ENCODE measurements around the gene TMEM119. TPM values are rescaled to one million over a fixed set of nuclear protein-coding genes. Genes with fewer than 3 reads are reported as not detected.
A peak's percentile ranks its signal among the peaks of the same experiment; 100 is the strongest.

The TMEM119 gene
- total RNA-seq, 3 donors from 2014 or later: 0.08 to 0.54 TPM; not detected in 1

- peaks cover 46% of the 10 kb centered on the region for H3K4me1 Mint-ChIP-seq (ENCODE audit: low read depth)
Measured at GRCh38 chr12:108614041-108614440, 16.2 kb upstream of the TMEM119 start.

GRCh38 chr12:108613548-108613947 is 15.7 kb upstream of the TMEM119 start:
- H3K4me1 Mint-ChIP-seq (ENCODE audit: low read depth): peaks cover 42% of the 10 kb centered on the region
- DNase-seq (no peak), ATAC-seq (no peak)
- no peaks in the 10 kb centered on the region for H3K27me3 Mint-ChIP-seq (ENCODE audit: low read depth)
- no peaks in the 10 kb centered on the region for H3K36me3 Mint-ChIP-seq (ENCODE audit: insufficient read depth)
- H3K4me3 Mint-ChIP-seq: no peak overlapping the region
- H3K9me3 Mint-ChIP-seq: peaks cover 8% of the 10 kb centered on the region

More at GRCh38 chr12:108614041-108614440, 16.2 kb upstream of the TMEM119 start:
- DNase-seq (no peak), ATAC-seq (no peak)
- Mint-ChIP-seq H3K9me3 (peaks cover 8% of the 10 kb centered on the region), H3K36me3 (ENCODE audit: insufficient read depth) (no peaks in the 10 kb centered on the region), H3K4me3 (no peak overlapping the region), H3K27me3 (ENCODE audit: low read depth) (no peaks in the 10 kb centered on the region)

GRCh38 chr12:108612788-108613282 is 15.0 kb upstream of the TMEM119 start:
- no peak overlapping the region for H3K4me3 Mint-ChIP-seq

GRCh38 chr12:108611884-108612415 is 14.1 kb upstream of the TMEM119 start:
- Mint-ChIP-seq H3K4me1 (ENCODE audit: low read depth) (peaks cover 27% of the 10 kb centered on the region), H3K27me3 (ENCODE audit: low read depth) (no peaks in the 10 kb centered on the region), H3K4me3 (no peak overlapping the region), H3K9me3 (peaks cover 8% of the 10 kb centered on the region), H3K36me3 (ENCODE audit: insufficient read depth) (no peaks in the 10 kb centered on the region)
- peak; percentile 63 for DNase-seq
- ATAC-seq: peak; percentile 39 to 47

More at GRCh38 chr12:108612788-108613282, 15.0 kb upstream of the TMEM119 start:
- Mint-ChIP-seq H3K4me1 (ENCODE audit: low read depth) (peaks cover 35% of the 10 kb centered on the region), H3K27me3 (ENCODE audit: low read depth) (no peaks in the 10 kb centered on the region), H3K36me3 (ENCODE audit: insufficient read depth) (no peaks in the 10 kb centered on the region), H3K9me3 (peaks cover 8% of the 10 kb centered on the region)
- ATAC-seq: no peak
- DNase-seq: no peak

- DNase-seq (no peak), ATAC-seq (no peak)
- peaks cover 18% of the 10 kb centered on the region for H3K4me1 Mint-ChIP-seq (ENCODE audit: low read depth)
Measured at GRCh38 chr12:108610856-108611605, 13.1 kb upstream of the TMEM119 start.

GRCh38 chr12:108610336-108610815 is 12.5 kb upstream of the TMEM119 start:
- no peak for ATAC-seq
- Mint-ChIP-seq H3K36me3 (ENCODE audit: insufficient read depth) (no peaks in the 10 kb centered on the region), H3K9me3 (no peaks in the 10 kb centered on the region)

More at GRCh38 chr12:108610856-108611605, 13.1 kb upstream of the TMEM119 start:
- H3K9me3 Mint-ChIP-seq: peaks cover 3% of the 10 kb centered on the region
- no peaks in the 10 kb centered on the region for H3K27me3 Mint-ChIP-seq (ENCODE audit: low read depth)
- H3K36me3 Mint-ChIP-seq (ENCODE audit: insufficient read depth): no peaks in the 10 kb centered on the region
- H3K4me3 Mint-ChIP-seq: no peak overlapping the region

GRCh38 chr12:108609537-108610335 is 11.9 kb upstream of the TMEM119 start:
- Mint-ChIP-seq H3K36me3 (ENCODE audit: insufficient read depth) (no peaks in the 10 kb centered on the region), H3K9me3 (no peaks in the 10 kb centered on the region), H3K27me3 (ENCODE audit: low read depth) (no peaks in the 10 kb centered on the region), H3K4me1 (ENCODE audit: low read depth) (peaks cover 14% of the 10 kb centered on the region), H3K4me3 (no peak overlapping the region)
- no peak for DNase-seq
- ATAC-seq: no peak

More at GRCh38 chr12:108610336-108610815, 12.5 kb upstream of the TMEM119 start:
- DNase-seq: no peak
- no peaks in the 10 kb centered on the region for H3K27me3 Mint-ChIP-seq (ENCODE audit: low read depth)
- peaks cover 17% of the 10 kb centered on the region for H3K4me1 Mint-ChIP-seq (ENCODE audit: low read depth)
- H3K4me3 Mint-ChIP-seq: no peak overlapping the region

GRCh38 chr12:108608616-108609015 is 10.7 kb upstream of the TMEM119 start:
- Mint-ChIP-seq H3K9me3 (no peaks in the 10 kb centered on the region), H3K27me3 (ENCODE audit: low read depth) (no peaks in the 10 kb centered on the region), H3K36me3 (ENCODE audit: insufficient read depth) (no peaks in the 10 kb centered on the region), H3K4me1 (ENCODE audit: low read depth) (peaks cover 12% of the 10 kb centered on the region), H3K4me3 (no peak overlapping the region)
- DNase-seq (no peak), ATAC-seq (no peak)

- DNase-seq: no peak
- Mint-ChIP-seq H3K4me1 (ENCODE audit: low read depth) (peaks cover 10% of the 10 kb centered on the region), H3K9me3 (no peaks in the 10 kb centered on the region), H3K4me3 (no peak overlapping the region), H3K27me3 (ENCODE audit: low read depth) (no peaks in the 10 kb centered on the region), H3K36me3 (ENCODE audit: insufficient read depth) (no peaks in the 10 kb centered on the region)
- no peak for ATAC-seq
Measured at GRCh38 chr12:108607981-108608600, 10.2 kb upstream of the TMEM119 start.

- Mint-ChIP-seq H3K27me3 (ENCODE audit: low read depth) (no peaks in the 10 kb centered on the region), H3K36me3 (ENCODE audit: insufficient read depth) (no peaks in the 10 kb centered on the region), H3K4me1 (ENCODE audit: low read depth) (peaks cover 1% of the 10 kb centered on the region), H3K4me3 (no peak overlapping the region), H3K9me3 (no peaks in the 10 kb centered on the region)
- ATAC-seq (no peak), DNase-seq (no peak)
Measured at GRCh38 chr12:108606492-108606891, 8.6 kb upstream of the TMEM119 start.

GRCh38 chr12:108605690-108606406 is 8.0 kb upstream of the TMEM119 start:
- Mint-ChIP-seq H3K27me3 (ENCODE audit: low read depth) (no peaks in the 10 kb centered on the region), H3K4me3 (no peak overlapping the region)
- ATAC-seq: no peak

GRCh38 chr12:108605000-108605689 is 7.3 kb upstream of the TMEM119 start:
- H3K27me3 Mint-ChIP-seq (ENCODE audit: low read depth): no peaks in the 10 kb centered on the region
- H3K9me3 Mint-ChIP-seq: no peaks in the 10 kb centered on the region
- H3K4me3 Mint-ChIP-seq: no peak overlapping the region
- DNase-seq (no peak), ATAC-seq (no peak)
- no peaks in the 10 kb centered on the region for H3K36me3 Mint-ChIP-seq (ENCODE audit: insufficient read depth)
- H3K4me1 Mint-ChIP-seq (ENCODE audit: low read depth): no peaks in the 10 kb centered on the region

More at GRCh38 chr12:108605690-108606406, 8.0 kb upstream of the TMEM119 start:
- no peak for DNase-seq
- Mint-ChIP-seq H3K36me3 (ENCODE audit: insufficient read depth) (no peaks in the 10 kb centered on the region), H3K4me1 (ENCODE audit: low read depth) (no peaks in the 10 kb centered on the region), H3K9me3 (no peaks in the 10 kb centered on the region)

Measured in activated T-cell treated with anti-CD3 and anti-CD28 coated beads, Interleukin-2, amount 50 U/mL, for 4 hours (primary cell).